Renal cortex interstitium (tissue), 3 donors: ENCODE results near the gene WDR26. TPM values are rescaled to one million over a fixed set of nuclear protein-coding genes. Genes with fewer than 3 reads are reported as not detected.

Source experiments
- polyA plus RNA-seq, 3 donors: library from polyadenylated mRNA; unstranded; fragments of 120-200 nt; gene quantifications; one replicate each; pipeline ENCODE4 v1.2.1, GENCODE V29; 2013; ENCODE audit not compliant: insufficient read length in 3 of 3

The WDR26 gene
- polyA plus RNA-seq, 3 donors, result 92.3 to 109 (median 99.6) TPM

Other genes starting within 250 kb of the WDR26 start
- gene NVL, start 104.6 kb downstream of the WDR26 start, polyA plus RNA-seq, result 10 to 100 TPM; 37.0 to 45.4 (median 39.8) TPM
- gene CNIH4, start 77.9 kb downstream of the WDR26 start, polyA plus RNA-seq, result 10 to 100 TPM; 43.0 to 58.9 (median 45.7) TPM
- gene CNIH3, start 181.5 kb upstream of the WDR26 start, polyA plus RNA-seq, result 10 to 100 TPM; 10.2 to 12.6 (median 10.5) TPM